HG02970 (cell line): ENCODE measurements around the gene NBPF11.
"Not testable (repeated sequence)": the region's sequence is repeated elsewhere in the genome, so short reads cannot be mapped to it uniquely, and the experiment has no call there.

ENCODE experiments used
- ATAC-seq: cut with Tn5 transposase; IDR thresholded peaks from one replicate; pipeline ENCODE4 v1.9.1; 2021; ENCODE audit warnings: mild to moderate bottlenecking, moderate library complexity, moderate number of reproducible peaks; ENCODE audit not compliant: unreplicated experiment, low FRiP score

NBPF11 gene

GRCh38 chr1:148068201-148068600 is 83.9 kb downstream of the NBPF11 start:
- ATAC-seq, result not testable (repeated sequence)

DNA sequence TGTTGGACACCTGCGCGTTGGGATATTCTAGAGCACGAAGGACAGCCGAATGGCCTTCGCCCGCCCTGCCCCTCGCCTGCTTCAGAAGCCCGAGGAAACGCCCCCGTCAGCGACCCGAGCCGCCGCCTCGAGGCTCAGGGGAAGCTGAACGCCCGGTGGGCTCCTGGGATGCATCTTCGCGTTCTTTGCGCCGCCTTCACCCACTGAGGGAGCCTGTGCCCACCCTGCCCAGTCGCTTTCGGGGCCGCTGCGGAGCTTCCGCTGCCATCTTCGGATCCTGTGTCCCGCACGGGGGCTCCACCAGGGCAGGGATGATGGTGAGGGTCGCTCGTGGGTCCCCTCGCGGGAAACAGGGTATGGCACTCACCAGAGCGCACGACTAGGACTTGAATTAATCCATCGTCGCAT is 91.8 kb downstream of the NBPF11 start:
- ATAC-seq, result not testable (repeated sequence)

DNA sequence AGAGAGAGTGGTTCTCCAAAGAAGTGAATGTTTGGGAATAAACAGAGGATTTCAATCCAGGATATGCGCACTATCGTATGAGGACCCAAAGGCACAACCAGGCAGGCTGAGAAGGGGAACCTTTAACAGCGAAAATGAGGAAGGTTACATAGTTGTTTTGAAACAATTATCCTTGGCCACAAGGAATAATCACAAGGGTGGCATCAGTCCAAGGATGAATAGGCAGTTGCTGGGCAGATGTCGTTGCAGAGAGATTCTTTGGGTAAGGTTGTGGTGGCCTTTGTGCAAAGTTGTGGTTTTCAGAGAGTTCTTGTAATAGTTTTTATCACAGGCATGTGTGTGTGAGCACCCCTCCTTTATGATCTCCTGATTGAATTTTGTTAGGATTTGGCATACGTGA is 94.7 kb downstream of the NBPF11 start:
- not testable (repeated sequence) for ATAC-seq
